IPS-20b (cell line): ENCODE data around the gene FEZF2.
A peak's percentile ranks its signal among the peaks of the same experiment; 100 is the strongest.

Experiments used
- H3K27ac ChIP-seq: one replicate; pipeline ENCODE4 v1.5.1; 2013; ENCODE audit warnings: low read length
- H3K27me3 ChIP-seq: 2 replicates; pipeline ENCODE4 v1.6.1; 2013; ENCODE audit warnings: mild to moderate bottlenecking, low read length, inconsistent platforms; ENCODE audit not compliant: insufficient read depth
- H3K36me3 ChIP-seq: 2 replicates; pipeline ENCODE4 v1.6.1; 2013; ENCODE audit warnings: low read depth, mild to moderate bottlenecking, inconsistent platforms, low read length, moderate library complexity; ENCODE audit not compliant: insufficient read depth
- H3K4me1 ChIP-seq: 2 replicates; pipeline ENCODE4 v1.6.1; 2013; ENCODE audit warnings: mild to moderate bottlenecking, control low read depth, inconsistent platforms, low read length, moderate library complexity; ENCODE audit not compliant: insufficient read depth
- H3K4me3 ChIP-seq: 2 replicates; pipeline ENCODE4 v1.5.1; 2013; ENCODE audit warnings: mild to moderate bottlenecking, low read length, inconsistent platforms
- H3K9ac ChIP-seq: 2 replicates; pipeline ENCODE4 v1.6.1; 2013; ENCODE audit warnings: low read depth, mild to moderate bottlenecking, inconsistent platforms, low read length, moderate library complexity
- H3K9me3 ChIP-seq: 2 replicates; pipeline ENCODE4 v1.6.1; 2013; ENCODE audit warnings: mild to moderate bottlenecking, low read depth, low read length, inconsistent platforms; ENCODE audit not compliant: insufficient read depth

The FEZF2 gene

DNA sequence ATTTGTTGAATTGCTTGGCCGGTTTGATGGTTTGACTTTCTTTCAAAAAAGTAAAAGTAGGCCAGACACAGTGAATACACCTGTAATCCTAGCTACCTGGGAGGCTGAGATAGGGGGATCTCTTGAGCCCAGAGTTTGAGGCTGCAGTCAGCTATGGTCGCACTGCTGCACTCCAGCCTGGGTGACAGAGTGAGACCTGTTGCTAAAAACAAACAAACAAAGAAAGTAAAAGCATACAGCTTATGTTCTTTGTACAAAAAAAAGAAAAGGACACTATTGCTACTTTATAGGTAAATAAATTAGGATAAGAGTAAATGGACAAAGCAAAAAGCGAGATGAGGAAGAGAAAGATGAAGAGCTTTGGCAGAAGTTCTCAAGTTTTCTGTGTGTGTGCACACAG lies 13.9 kb upstream of the FEZF2 start:
- Histone ChIP-seq H3K9me3 (no peaks in the 10 kb centered on the region), H3K36me3 (no peaks in the 10 kb centered on the region), H3K27ac (no peak overlapping the region), H3K27me3 (peaks cover 21% of the 10 kb centered on the region), H3K9ac (no peak overlapping the region), H3K4me3 (no peak overlapping the region), H3K4me1 (no peaks in the 10 kb centered on the region)

DNA sequence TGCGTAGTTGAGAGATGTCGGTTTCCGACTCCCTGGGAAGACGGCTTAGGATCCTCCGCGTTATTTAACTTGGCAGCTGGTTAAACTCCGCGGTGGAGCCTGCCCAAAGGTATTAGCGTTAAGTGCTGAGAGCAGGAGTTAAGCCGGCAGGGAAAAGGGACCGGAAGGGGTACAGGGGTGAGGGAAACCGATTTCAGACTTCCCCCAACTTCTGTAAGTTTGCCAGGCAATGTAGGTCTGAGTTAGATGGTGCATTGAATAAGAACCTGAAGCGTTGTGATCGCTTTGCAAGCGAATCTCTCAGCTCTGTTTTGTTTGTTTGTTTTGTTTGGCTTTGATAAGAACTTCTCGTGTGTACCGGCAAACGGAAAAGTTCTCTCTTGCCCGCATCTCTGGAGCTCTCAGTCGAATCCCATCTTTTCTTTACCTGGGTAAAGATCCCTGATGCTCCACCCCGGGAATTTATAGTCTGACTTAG lies 6.0 kb upstream of the FEZF2 start:
- H3K4me3 ChIP-seq: peak overlapping the region; percentile 42
- H3K27ac ChIP-seq: no peak overlapping the region
- no peak overlapping the region for H3K9ac ChIP-seq
- peaks cover 94% of the 10 kb centered on the region for H3K27me3 ChIP-seq
- H3K9me3 ChIP-seq: peaks cover 4% of the 10 kb centered on the region; the same call in 1 of the 2 replicates
- H3K4me1 ChIP-seq: peaks cover 33% of the 10 kb centered on the region; the same call in 1 of the 2 replicates
- no peaks in the 10 kb centered on the region for H3K36me3 ChIP-seq

DNA sequence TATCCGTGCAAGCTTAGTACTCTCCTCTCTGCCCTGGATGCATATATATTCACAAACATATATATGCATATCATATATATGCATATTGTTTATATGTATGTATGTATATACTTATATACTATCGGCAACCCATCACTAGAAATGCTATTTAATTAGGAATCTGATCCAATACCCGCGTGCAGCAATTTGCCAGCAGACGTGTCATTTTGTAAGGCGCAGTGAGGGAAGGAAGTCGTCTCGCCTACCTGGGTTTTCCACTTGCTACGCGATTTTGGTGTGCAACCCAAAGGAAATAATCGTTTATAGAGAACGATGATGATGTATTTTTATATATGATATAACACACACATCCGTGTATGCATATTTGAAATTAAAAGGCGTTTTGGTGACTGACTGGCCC lies 5.6 kb upstream of the FEZF2 start:
- Histone ChIP-seq H3K9me3 (peaks cover 4% of the 10 kb centered on the region; the same call in 1 of the 2 replicates), H3K9ac (no peak overlapping the region), H3K4me1 (peaks cover 36% of the 10 kb centered on the region; the same call in 1 of the 2 replicates), H3K27me3 (peaks cover 98% of the 10 kb centered on the region), H3K36me3 (no peaks in the 10 kb centered on the region), H3K27ac (no peak overlapping the region), H3K4me3 (peak overlapping the region; percentile 42)

DNA sequence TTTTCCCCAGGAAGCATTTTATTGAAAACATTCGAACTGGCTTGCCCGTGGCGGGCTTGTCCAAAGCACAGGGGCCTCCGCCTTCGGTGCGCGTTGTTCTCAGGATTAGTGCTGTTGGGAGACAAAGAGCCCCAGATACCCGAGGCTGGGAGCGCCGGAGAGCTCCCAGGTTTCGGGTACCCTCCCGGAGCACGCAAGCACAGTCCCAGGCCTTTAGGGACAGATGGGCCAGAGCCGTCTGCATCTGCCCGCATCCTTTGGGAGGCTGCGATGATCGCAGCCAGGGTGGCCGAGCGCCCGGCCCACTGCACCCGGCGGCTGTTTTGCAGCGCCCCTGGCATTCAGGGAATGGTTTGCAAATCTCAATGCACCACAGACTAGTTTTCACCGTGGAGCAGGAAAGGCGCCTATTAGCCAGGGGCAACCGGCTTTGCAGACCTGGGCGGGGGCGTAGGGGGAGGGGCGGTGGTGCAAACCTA lies 5.0 kb upstream of the FEZF2 start:
- H3K36me3 ChIP-seq: no peaks in the 10 kb centered on the region
- H3K27me3 ChIP-seq: peaks cover 99% of the 10 kb centered on the region
- peak overlapping the region; percentile 42; the same call in 1 of the 2 replicates for H3K4me3 ChIP-seq
- no peak overlapping the region for H3K9ac ChIP-seq
- H3K9me3 ChIP-seq: peaks cover 4% of the 10 kb centered on the region; the same call in 1 of the 2 replicates
- no peak overlapping the region for H3K27ac ChIP-seq
- peaks cover 36% of the 10 kb centered on the region; the same call in 1 of the 2 replicates for H3K4me1 ChIP-seq

DNA sequence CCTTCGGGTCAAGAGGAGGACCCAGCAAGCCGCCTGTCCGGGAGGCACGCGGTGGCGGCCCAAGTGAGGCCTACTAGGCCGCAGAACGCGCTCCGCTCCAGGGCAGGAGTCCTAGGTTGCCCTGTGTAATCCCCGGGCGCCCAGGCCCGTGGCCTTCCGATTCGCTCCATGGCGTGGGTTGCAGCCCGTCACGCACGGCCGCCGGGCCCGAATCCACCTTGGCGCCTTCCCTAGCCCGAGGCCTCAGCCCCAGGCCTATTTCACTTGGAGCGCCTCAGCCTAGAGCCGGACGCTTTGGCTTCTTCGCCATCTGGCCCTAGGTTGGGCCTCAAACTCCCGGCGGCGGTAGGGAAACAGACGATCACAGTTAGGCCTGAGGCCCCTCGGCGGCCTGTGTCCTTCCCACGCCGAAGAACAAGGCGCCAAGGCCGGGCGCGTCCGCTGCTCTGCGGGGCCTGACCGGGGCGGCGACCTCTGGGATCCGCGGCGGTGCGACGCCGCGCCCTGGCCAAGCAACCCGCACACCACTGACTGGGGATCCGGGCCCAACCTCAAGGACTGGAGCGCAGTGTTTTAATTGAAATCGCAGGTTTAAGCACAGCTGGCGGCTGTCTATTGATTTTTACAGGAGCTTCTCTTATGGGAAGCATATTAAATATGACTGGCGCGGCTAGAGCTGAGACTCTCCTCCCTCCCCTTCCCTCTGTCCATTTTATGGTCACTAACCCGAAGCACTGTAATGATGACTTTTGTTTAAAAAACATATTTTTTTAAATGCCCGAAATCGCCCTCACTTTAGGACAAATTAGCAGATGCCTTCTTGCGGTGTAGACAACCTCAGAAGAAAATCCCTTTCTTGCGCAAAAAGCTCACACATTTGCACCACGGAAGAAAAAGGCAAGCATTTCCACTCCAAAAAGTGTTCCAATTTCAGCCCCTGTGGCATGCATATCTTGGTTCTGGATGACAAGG lies 3.8 kb upstream of the FEZF2 start:
- peak overlapping the region; percentile 22; the same call in 1 of the 2 replicates for H3K4me3 ChIP-seq
- H3K27ac ChIP-seq: no peak overlapping the region
- no peak overlapping the region for H3K9ac ChIP-seq
- no peaks in the 10 kb centered on the region for H3K36me3 ChIP-seq
- H3K27me3 ChIP-seq: peaks cover 100% of the 10 kb centered on the region
- H3K4me1 ChIP-seq: peaks cover 36% of the 10 kb centered on the region; the same call in 1 of the 2 replicates
- H3K9me3 ChIP-seq: peaks cover 4% of the 10 kb centered on the region; the same call in 1 of the 2 replicates

DNA sequence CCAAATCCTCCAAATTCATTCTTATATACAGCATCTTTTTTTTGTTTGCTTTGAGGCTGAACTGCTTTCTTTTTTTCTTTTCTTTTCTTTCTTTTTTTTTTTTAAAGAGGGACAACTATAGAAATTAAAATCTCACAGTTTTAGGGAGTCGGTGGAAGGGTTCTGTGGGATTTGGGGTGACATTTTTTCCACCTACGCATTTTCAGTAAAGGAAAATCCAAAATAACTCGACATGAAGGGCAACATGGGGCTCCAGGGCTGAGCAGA lies 3.0 kb upstream of the FEZF2 start:
- H3K27ac ChIP-seq: no peak overlapping the region
- no peaks in the 10 kb centered on the region; the same call in 1 of the 2 replicates for H3K9me3 ChIP-seq
- H3K4me3 ChIP-seq: no peak overlapping the region
- no peak overlapping the region for H3K9ac ChIP-seq
- H3K4me1 ChIP-seq: peaks cover 36% of the 10 kb centered on the region; the same call in 1 of the 2 replicates
- no peaks in the 10 kb centered on the region for H3K36me3 ChIP-seq
- peaks cover 100% of the 10 kb centered on the region for H3K27me3 ChIP-seq

DNA sequence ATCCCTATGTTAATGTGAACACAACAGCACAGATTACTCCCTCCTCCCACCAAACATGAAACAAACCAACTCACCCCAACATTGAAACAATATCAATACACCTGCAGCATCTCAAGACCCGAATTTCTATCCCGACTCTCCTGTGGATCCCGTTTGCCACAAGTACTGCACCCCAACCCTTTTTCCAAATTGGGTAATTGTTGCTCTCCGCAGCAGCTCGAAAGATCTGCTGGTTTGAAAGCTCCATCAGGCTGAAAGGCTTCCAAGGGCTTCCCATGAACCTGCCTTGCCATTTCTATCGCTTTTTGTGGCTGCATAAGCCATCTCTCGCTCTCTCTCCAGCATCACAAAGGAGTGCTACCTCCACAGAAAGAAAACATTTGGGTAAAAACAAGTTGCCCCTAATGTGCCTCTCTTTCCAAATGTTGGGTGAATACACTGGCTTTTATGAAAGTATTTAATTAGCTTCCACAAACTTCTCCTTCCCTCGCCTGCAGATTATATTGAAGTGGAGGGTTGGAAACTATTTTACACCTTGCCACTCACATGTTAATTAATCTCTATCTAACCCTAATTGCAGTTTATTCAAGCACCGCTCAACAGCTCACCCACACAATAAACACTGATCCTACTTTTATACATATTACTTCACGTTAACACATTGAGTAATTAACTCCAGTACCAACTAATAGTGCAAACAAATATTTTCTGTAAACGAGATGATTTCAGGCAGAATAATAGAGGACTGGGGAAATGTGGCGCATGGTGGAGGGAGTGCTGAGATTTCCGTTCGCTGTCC lies 2.5 kb upstream of the FEZF2 start:
- Histone ChIP-seq H3K4me1 (peaks cover 36% of the 10 kb centered on the region; the same call in 1 of the 2 replicates), H3K27ac (no peak overlapping the region), H3K27me3 (peaks cover 100% of the 10 kb centered on the region), H3K36me3 (no peaks in the 10 kb centered on the region), H3K4me3 (no peak overlapping the region), H3K9ac (no peak overlapping the region), H3K9me3 (no peaks in the 10 kb centered on the region; the same call in 1 of the 2 replicates)

DNA sequence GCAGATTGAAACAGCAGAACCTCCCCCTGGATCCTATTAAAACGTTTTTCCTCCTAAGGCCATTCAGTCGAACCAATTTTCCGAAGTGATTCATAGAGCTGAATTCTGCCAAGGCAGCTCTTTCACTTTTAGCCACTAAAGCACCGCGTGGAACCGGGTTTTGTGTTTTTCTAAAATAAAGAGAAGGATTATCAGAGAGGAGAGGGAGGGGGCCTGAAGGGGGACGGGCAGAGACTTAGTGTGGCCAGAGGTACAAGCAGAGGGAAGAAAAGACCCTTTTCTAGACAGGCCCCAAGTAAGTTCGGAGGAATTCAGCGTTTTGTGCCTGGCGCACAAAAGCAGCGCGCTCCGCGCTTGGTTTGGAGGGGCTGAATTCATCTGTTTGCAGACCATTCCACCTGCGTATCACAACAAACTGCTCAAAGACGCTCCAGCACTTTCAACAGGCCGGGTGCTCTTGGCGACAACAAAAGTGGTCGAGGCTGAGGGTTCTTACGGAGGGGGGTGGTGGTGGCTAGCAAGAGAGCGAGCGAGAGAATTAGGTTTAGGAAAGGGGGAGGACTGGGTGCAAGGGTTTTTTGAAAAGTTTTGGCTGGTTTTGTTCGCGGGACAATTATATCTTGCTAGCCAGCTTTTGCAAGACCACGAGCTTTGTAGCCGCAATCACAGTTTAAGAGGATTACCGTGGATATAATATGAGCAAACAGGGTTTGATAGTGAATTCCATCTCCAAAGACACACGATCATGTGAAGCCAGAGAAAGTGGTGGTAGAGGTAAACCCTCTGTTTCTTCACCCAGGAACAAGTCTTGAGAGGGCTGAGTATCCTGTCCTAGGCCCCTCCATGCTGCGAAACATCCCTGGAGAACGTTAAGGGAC lies 1.2 kb upstream of the FEZF2 start:
- Histone ChIP-seq H3K27me3 (peaks cover 100% of the 10 kb centered on the region), H3K36me3 (no peaks in the 10 kb centered on the region), H3K4me1 (peaks cover 36% of the 10 kb centered on the region; the same call in 1 of the 2 replicates), H3K27ac (no peak overlapping the region), H3K4me3 (peak overlapping the region; percentile 22; the same call in 1 of the 2 replicates), H3K9me3 (no peaks in the 10 kb centered on the region; the same call in 1 of the 2 replicates), H3K9ac (no peak overlapping the region)

DNA sequence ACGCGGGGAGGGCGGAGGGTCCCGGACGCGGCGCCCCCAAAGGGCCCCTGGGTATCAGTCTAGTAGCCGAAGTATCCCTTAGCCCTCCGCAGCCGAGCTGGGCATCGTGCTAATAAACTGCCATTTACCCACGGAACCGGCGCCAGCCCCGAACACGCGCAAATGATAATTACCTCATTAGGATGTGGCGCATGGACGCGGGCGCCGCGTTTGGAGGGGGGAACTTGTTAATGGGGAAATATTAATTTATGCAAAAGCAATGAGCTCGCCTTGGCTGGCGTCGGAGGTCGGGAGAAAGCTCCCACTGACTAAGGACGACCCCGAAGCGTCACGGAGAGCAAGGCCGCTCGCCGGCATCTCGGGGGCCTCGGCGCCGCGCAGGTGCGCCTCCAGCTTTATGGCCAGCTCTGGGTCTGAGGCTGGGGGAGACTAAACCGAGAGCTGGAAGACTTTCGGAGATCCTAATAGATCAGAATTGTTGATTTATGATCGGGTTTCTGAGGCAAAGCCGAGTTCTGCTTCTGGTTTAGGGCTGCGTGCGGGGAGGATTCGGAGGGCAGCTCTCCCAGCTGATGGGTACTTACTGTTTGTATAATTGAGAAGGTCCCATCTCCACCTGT lies 474 bp upstream of the FEZF2 start:
- Histone ChIP-seq H3K27me3 (peaks cover 100% of the 10 kb centered on the region), H3K36me3 (no peaks in the 10 kb centered on the region), H3K4me3 (peak overlapping the region; percentile 39; the same call in 1 of the 2 replicates), H3K9ac (no peak overlapping the region), H3K27ac (no peak overlapping the region), H3K4me1 (peaks cover 31% of the 10 kb centered on the region; the same call in 1 of the 2 replicates), H3K9me3 (no peaks in the 10 kb centered on the region)

DNA sequence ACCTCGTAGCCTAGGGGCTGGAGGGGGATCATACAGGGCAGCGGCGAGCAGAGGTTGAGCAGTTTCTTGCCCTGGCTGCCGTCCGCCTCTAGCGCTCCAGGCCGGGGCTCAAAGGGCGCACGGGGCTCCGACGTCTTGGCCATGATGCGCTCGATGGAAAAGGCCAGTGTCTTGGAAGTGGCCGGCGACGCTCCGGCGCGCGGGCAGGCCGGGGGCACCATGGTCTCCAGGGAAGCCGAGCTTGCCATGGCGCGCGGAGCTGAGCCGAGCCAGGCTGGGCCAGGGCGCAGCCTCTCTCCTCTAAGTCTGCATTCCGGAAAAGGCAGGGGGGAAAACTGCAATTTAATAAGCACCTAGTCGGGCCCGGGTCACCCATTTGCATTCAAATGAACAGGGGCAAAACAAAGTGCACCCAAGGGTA lies 719 bp downstream of the FEZF2 start:
- Histone ChIP-seq H3K4me1 (peaks cover 30% of the 10 kb centered on the region; the same call in 1 of the 2 replicates), H3K9ac (no peak overlapping the region), H3K27me3 (peaks cover 100% of the 10 kb centered on the region), H3K27ac (no peak overlapping the region), H3K36me3 (no peaks in the 10 kb centered on the region), H3K4me3 (peak overlapping the region; percentile 45; the same call in 1 of the 2 replicates), H3K9me3 (no peaks in the 10 kb centered on the region)
